ENCODE results near the gene NKX1-1.

The NKX1-1 gene

DNA sequence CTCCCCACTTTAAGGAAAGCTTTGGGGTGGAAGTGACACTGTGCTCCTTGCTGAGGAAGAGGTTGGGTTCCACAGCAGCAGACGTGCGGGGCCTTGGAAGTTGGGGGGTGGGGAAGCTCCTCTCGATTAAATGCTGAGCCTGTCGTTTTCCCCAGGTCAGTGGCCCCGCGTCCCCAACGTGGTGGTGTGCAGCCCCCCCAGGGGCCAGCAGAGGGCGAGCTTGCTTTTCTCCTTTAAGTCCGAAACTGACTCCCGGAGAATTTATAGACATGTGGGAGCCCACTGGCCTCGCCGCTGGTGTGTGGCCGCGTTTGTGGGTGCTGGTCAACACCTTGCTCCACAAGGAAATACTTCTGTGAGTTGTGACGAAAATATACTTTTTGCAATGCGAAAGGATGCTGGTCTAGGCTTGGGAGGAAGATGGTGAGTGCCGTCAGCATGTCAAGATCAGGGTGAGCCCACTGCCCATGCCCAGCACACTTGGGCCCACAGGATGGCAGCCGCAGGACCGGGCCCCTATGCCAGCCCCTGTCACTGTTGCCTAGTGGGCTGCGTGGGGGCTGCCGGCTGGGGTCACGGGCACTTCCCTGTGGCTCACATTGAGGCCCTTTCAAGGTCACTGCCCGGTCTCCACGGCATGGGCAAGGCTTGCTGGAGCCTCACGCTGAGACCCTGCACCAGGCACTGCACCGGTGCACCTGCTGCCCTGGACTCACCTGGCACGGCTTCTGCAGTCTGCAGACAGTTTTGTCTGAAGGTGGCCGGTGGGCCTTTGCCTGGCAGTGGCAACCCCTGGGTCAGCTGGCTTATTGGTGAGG is 49.9 kb downstream of the NKX1-1 start:
- DNase-seq = peak; percentile 24

DNA sequence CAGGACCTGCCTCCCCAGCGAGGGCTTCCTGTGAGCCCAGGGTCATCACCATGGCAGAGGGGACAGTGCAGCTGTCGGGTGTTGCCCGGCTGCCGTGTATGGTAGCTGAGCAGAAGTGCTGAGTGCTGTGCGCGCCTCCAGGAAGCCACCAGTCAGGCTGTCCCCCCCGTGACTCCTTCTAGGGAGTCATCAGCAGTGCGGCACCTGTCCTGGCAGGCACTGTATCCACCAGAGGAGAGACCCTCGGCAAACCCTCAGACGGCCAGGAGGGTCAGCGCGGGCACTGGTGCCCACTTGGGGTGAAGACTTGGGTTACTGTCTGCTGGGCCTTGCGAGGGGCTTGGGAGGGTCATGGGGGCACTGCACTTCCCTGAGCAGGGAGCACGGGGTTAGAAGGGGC is 50.9 kb downstream of the NKX1-1 start:
- DNase-seq = no peak

DNA sequence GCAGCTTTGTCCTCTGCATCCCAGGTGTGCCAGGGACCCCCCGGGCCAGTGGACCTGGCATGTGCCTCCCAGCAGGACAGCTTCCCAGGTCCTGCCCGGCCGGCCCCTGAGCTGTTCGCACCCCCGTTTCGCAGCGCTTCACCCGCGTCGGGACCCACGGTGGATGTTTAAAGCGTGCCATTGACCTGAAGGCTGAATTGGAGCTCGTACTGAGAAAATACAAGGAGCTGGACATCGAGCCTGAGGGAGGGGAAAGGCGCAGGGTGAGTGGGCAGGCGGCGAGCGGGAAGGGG is 51.3 kb downstream of the NKX1-1 start:
- DNase-seq = no peak

DNA sequence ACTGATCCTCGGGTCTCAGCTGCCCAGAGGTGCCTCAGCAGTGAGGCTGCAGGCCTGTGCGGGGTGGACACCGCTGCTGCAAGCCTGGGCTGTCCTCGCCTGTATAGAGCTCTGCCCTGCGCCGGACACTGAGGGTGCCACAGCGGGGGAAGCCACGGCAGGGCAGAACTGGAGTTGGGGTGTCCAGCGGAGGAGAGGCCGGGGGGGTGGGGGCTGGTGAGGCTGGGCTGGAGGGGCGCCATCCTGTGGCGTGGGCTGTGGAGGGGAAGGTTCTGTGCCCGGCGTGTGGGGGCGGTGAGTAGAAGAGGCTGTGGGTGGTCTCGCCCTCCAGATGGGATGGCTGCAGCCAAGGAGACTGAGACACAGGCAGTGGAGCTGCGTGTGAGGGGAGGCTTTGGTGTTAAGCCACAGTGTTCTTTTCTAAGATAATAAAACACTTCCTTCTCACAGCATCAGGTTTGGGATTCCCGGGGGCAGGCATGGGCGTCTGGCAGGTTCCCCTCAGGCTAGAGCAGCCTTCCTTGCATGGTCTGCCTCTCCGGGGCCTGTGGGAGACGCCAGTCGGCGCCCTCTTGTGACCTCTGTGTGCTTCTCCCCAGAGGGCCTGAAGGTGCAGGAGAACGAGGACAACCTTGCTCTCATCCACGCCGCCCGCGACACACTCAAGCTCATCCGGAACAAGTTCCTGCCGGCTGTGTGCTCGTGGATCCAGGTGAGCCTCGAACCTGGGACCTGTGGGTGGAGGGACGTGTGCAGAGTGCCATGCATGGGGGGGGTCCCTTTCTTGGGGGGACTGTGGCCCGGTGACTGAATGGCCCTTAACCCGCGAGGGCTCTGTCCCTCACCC is 51.9 kb downstream of the NKX1-1 start:
- no peak for DNase-seq

DNA sequence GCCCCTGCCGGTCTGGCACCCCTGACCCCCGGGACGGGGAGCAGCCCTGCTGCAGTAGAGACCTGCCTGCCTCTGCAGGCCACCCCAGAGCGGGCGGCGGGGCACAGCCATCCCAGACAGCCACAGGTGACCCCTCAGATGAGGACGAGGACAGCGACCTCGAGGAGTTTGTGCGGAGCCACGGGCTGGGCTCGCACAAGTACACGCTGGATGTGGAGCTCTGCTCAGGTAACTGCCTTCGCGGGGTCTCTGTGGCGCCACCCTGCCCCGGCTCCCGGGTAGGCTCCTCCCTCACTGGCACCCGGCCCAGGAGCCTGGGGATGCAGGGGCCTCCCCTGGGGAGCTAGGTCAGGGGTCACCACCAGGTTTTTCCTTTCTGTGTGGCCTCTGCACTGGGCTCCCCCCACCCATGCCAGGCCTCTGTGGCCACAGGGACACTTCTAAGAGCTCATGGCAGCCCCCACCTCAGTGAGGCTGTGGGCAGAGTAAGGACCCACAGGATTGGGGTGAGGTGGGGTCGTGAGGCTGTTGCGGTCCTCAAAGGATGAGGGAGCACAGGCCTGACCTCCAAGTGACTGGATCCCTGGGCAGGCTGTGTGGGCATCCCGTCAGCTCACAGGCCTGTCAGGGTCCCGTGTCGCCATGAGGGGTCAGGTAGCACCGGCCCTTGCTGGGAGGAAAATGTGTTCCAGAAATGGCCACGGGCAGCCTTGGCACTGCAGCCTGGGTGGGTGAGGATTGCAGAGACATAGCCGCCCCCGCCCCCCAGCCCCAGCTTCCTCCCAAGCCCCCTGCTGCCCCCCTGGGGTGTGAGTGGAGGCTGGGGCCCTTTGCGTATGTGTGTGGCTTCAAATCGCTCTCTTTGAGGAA is 52.8 kb downstream of the NKX1-1 start:
- DNase-seq = no peak

Measured in NCI-H2029 (cell line).